H1 (cell line): ENCODE measurements around the gene DOCK8. TPM values are rescaled to one million over a fixed set of nuclear protein-coding genes. Genes with fewer than 3 reads are reported as not detected.

Source experiments
- BACH1 ChIP-seq: IDR thresholded peaks from 2 replicates; pipeline ENCODE4 v1.6.1; 2012; ENCODE audit warnings: low read length, improper control_type of control experiment
- CHD7 ChIP-seq: fragments of 300-600 bp; sonication (generic); IDR thresholded peaks from 2 replicates; pipeline ENCODE4 v1.7.1; 2012; ENCODE audit warnings: low read length, moderate library complexity, mild to moderate bottlenecking, inconsistent platforms; ENCODE audit not compliant: insufficient replicate concordance
- EP300 ChIP-seq, 2 experiments: IDR thresholded peaks; 1 replicate in 1 of 2; 2 replicates in 1 of 2; pipeline ENCODE4 v1.6.1; 2011 to 2012; ENCODE audit warnings: low read depth in 2 of 2, low read length in 2 of 2, mild to moderate bottlenecking in 2 of 2, borderline replicate concordance in 1 of 2, inconsistent platforms in 1 of 2, moderate library complexity in 1 of 2
- RXRA ChIP-seq: IDR thresholded peaks from 2 replicates; pipeline ENCODE4 v1.6.1; 2011; ENCODE audit warnings: low read depth, mild to moderate bottlenecking, low read length, moderate library complexity; ENCODE audit not compliant: insufficient read depth
- TCF12 ChIP-seq: IDR thresholded peaks from 2 replicates; pipeline ENCODE4 v1.6.1; 2011; ENCODE audit warnings: low read depth, mild to moderate bottlenecking, low read length
- YY1 ChIP-seq: IDR thresholded peaks from 2 replicates; pipeline ENCODE4 v1.6.1; 2011; ENCODE audit warnings: low read depth, mild to moderate bottlenecking, low read length
- polyA plus RNA-seq, 7 experiments: library from polyadenylated mRNA; depleted of rRNA in 3 of 7; stranded (reverse) in 5 of 7; unstranded in 2 of 7; fragments of >200 nt in 5 of 7; fragments of 200-250 nt in 2 of 7; gene quantifications; 1 replicate in 5 of 7; 2 replicates in 1 of 7; 4 replicates in 1 of 7; pipeline versions ENCODE4 v1.2.1 to v1.2.3, GENCODE V29; 2011 to 2013; ENCODE audit warnings: missing spikeins in 2 of 7, mixed read lengths in 2 of 7
- total RNA-seq: library from RNA; stranded (reverse); fragmentation: NEBNext Ultra II Directional; extraction: Animal tissue kit (Norgen Biotek cat#: 25700); gene quantifications from 2 replicates; pipeline ENCODE4 v1.2.1, GENCODE V29; 2021

The DOCK8 gene
- total and polyA plus RNA-seq, 2 of the 8 experiments (the other 6 are each of a cell fraction or from before 2014, with no cell fraction given): 0.57 to 2.0 TPM

GRCh38 chr9:206481-206880, 8.2 kb upstream of the DOCK8 start (continued):
- TF ChIP-seq CHD7 (no peak), EP300 (IDR thresholded peaks at IDR 0.05; ENCODE audit: borderline replicate concordance in 1 of 2, low read depth in 2 of 2, low read length in 2 of 2) (no peak), YY1 (no peak), RXRA (no peak), BACH1 (no peak), TCF12 (no peak)
